ENCODE data around the gene PLEKHA8. TPM values are rescaled to one million over a fixed set of nuclear protein-coding genes. Genes with fewer than 3 reads are reported as not detected.

PLEKHA8 gene
- total RNA-seq, 1 donor from 2014 or later, result 43.5 TPM

- Mint-ChIP-seq H3K4me3 (no peak overlapping the region), H3K36me3 (no peaks in the 10 kb centered on the region), H3K27ac (no peak overlapping the region), H3K4me1 (peaks cover 41% of the 10 kb centered on the region), H3K27me3 (ENCODE audit: low read depth) (peaks cover 3% of the 10 kb centered on the region), H3K9me3 (no peaks in the 10 kb centered on the region)
- DNase-seq (ENCODE audit: low spot score in 2 of 2, unreplicated experiment in 2 of 2), result no peak
- no peak for TF ChIP-seq CTCF (IDR thresholded peaks at IDR 0.05; ENCODE audit: unreplicated experiment)
Observed at GRCh38 chr7:30167901-30168300, 139.7 kb downstream of the PLEKHA8 start.

GRCh38 chr7:30168835-30169573 is 140.8 kb downstream of the PLEKHA8 start:
- Mint-ChIP-seq H3K4me1 (peaks cover 43% of the 10 kb centered on the region), H3K27me3 (ENCODE audit: low read depth) (peaks cover 3% of the 10 kb centered on the region), H3K36me3 (no peaks in the 10 kb centered on the region), H3K27ac (no peak overlapping the region), H3K9me3 (no peaks in the 10 kb centered on the region), H3K4me3 (no peak overlapping the region)
- no peak for DNase-seq (ENCODE audit: low spot score in 2 of 2, unreplicated experiment in 2 of 2)
- no peak for TF ChIP-seq CTCF (IDR thresholded peaks at IDR 0.05; ENCODE audit: unreplicated experiment)

- TF ChIP-seq CTCF (IDR thresholded peaks at IDR 0.05; ENCODE audit: unreplicated experiment), result no peak
- no peak for DNase-seq (ENCODE audit: low spot score in 2 of 2, unreplicated experiment in 2 of 2)
- no peak overlapping the region for H3K27ac Mint-ChIP-seq
Observed at GRCh38 chr7:30169579-30169978, 141.4 kb downstream of the PLEKHA8 start.

GRCh38 chr7:30170476-30171205 is 142.4 kb downstream of the PLEKHA8 start:
- Mint-ChIP-seq H3K27me3 (ENCODE audit: low read depth) (peaks cover 3% of the 10 kb centered on the region), H3K4me3 (no peak overlapping the region), H3K9me3 (no peaks in the 10 kb centered on the region), H3K36me3 (no peaks in the 10 kb centered on the region), H3K4me1 (peaks cover 50% of the 10 kb centered on the region), H3K27ac (no peak overlapping the region)
- DNase-seq (ENCODE audit: low spot score in 2 of 2, unreplicated experiment in 2 of 2), result no peak
- no peak for TF ChIP-seq CTCF (IDR thresholded peaks at IDR 0.05; ENCODE audit: unreplicated experiment)

More at GRCh38 chr7:30169579-30169978, 141.4 kb downstream of the PLEKHA8 start:
- Mint-ChIP-seq H3K4me3 (no peak overlapping the region), H3K4me1 (peaks cover 44% of the 10 kb centered on the region), H3K36me3 (no peaks in the 10 kb centered on the region), H3K9me3 (no peaks in the 10 kb centered on the region), H3K27me3 (ENCODE audit: low read depth) (peaks cover 3% of the 10 kb centered on the region)

DNA sequence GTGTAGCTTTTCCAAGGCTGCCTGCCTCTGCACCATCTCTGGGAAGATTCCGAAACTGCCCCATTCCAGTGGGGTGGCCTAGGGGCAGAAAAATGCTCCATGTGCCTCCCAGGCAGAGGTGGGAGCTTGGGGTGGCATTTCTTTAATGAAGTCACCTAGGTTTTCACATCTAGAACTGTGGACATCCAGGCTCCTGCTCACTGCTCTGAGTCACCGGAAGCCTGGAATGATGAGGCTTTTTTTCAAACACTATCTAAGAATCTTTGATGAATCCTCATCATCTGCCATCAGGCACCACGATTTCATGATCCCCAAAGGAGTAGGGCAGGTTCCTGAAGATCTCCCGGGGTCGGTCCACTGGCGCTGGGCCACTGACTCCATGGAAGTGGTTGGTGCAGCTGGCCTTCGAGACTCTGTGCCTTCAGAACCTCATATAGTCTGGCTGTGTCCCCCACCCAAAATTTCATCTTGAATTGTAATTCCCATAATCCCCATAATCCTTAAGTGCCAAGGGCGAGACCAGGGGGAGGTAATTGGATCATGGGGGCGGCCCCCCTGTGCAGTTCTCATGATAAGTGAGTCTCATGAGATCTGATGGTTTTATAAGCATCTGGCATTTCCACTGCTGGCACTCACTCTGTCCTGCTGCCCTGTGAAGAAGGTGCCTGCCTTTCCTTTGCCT is 143.7 kb downstream of the PLEKHA8 start:
- peaks cover 3% of the 10 kb centered on the region for H3K27me3 Mint-ChIP-seq (ENCODE audit: low read depth)
- peaks cover 39% of the 10 kb centered on the region for H3K4me1 Mint-ChIP-seq
- H3K27ac Mint-ChIP-seq, result no peak overlapping the region
- no peaks in the 10 kb centered on the region for H3K9me3 Mint-ChIP-seq
- H3K36me3 Mint-ChIP-seq, result no peaks in the 10 kb centered on the region
- H3K4me3 Mint-ChIP-seq, result no peak overlapping the region
- DNase-seq (ENCODE audit: low spot score in 2 of 2, unreplicated experiment in 2 of 2), result no peak
- no peak for TF ChIP-seq CTCF (IDR thresholded peaks at IDR 0.05; ENCODE audit: unreplicated experiment)
